HG03439 (cell line): ENCODE data around the gene PPP2CA.
"Not testable (repeated sequence)": the region's sequence is repeated elsewhere in the genome, so short reads cannot be mapped to it uniquely, and the experiment has no call there.

Experiments used
- ATAC-seq: cut with Tn5 transposase; IDR thresholded peaks from one replicate; pipeline ENCODE4 v1.9.1; 2021; ENCODE audit warnings: mild to moderate bottlenecking, moderate library complexity; ENCODE audit not compliant: unreplicated experiment

PPP2CA gene

DNA sequence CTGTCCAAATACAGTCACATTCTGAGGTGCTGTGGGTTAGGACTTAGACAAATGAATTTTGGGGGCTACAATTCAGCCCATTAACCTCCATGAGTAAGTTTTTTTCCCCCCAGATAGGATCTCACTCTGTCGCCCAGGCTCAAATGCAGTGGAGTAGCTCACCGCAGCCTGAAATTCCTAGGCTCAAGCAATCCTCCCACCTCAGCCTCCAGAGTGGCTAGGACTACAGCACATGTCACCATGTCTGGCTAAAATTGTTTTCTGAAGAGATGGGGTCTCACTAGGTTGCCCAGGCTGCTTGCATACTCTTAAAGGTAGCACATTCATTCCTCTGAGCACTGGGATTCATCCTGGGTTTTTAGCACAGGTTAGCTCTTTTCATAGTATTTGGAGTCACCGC lies 22.2 kb downstream of the PPP2CA start:
- ATAC-seq, result no peak

DNA sequence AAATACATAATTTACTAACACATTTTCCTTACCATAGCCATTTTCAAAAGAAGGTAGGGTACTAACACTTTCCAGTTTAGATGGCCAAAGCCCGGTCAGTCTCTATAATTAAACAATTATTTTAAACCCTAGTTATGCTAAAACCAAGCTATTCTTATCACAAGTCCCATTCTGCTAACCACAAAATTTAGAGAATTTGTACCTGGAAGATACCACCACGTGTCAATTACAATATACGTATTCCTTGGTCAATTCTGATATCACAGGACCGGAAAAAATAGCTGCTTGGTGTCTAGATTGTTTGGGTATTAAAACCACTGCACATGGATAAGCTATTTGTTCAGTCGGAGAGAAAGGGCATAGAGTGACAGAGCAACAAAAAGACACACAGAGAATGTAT lies 30.2 kb downstream of the PPP2CA start:
- no peak for ATAC-seq

DNA sequence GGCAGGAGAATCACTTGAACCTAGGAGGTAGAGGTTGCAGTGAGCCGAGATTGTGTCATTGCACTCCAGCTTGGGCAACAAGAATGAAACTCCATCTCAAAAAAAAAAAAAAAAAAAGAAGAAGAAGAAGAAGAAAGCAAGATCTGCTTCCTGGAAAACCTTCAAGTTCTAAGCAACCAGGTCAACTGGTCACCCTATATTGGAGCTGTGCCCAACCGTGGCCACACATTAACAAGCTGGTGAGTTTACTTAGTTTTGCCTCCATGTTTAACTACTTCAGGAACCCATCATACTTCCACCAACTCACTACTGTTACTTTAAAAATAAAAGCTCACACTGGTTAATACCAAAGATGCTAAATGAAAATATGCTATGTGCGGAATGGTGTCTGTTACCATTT lies 36.8 kb downstream of the PPP2CA start:
- ATAC-seq, result no peak

DNA sequence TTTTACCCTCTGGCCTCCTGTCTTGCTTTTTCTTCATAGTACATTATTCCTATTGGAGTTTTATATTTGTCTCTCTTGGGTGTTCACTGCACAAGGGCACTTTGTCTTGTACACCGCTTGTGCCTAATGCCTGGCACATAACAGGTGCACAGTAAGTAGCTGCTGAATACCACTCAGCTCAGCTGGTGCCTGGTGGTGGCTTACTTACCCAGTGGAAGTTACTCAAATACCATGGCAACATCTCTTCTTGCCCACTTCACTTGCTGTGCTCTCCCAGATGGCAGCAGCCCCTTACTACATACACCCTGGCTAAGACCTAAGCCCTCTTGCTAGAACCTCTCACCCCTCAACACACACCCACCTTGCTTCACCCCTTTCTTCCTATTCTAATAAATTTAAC lies 37.8 kb downstream of the PPP2CA start:
- ATAC-seq, result no peak

DNA sequence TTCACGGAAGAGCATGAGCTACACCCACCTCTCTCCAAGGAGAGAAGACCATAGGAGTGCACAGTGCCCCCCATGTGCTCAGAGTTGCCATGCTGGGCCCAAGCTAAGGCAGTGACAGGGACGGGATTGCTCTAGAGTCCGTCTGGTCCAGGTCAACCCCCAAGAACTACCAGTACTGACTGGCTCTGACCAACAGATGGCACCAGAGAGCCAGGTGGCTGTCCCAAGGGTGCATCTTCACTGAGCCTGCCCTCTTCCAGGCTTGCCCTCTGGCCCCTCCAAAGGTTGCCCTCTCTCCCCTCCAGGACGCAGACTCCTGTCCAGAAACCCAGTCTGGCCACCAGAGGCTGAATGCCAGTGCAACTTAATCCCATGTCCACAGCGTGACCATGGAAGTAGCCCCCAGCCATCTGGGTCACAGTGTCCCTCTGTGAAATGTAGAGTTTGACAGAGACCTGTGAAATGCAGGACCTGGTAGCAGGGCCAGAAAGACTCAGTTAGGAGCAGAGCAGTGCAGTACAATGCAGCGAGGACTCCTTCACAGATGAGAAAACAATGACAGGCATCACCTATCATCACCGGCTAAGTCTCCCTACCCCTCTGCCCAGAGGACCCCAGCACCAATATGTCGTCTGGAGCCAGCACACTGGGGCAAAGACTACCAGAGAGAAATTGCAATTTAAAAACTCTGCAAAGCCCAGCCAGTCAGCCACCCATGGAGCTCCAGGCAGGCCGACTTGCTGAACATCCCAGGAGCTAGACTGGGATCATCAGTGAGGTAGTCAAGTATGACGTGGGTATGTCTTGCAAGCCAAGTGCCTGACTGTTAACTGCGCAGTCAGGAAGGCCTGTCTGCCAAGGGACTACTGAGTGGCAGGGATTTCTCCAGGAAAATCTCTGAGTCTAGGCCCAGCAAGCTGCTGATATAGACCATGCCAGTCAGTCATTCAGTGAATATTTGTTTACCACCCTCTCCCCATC lies 41.4 kb downstream of the PPP2CA start:
- peak; percentile 73 for ATAC-seq

DNA sequence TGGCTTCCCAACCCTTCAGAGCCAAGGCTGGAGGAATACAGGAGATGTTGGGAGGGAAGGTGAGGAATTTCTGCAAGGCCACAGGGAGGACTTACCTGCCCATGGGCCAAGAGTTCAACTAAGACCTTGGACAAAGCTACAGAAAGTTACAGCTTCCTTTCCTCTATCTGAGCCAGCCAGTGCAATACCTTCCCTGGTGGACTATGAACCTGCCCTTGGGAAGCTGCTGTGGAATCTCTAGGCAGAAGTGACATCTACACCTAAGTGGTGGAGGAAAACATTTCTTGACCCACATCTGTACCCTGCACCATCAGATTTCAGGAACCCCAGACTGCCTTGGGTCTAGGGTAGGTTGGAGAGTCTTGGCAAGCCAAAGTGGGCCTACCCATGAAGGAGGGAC lies 42.4 kb downstream of the PPP2CA start:
- ATAC-seq, result no peak

DNA sequence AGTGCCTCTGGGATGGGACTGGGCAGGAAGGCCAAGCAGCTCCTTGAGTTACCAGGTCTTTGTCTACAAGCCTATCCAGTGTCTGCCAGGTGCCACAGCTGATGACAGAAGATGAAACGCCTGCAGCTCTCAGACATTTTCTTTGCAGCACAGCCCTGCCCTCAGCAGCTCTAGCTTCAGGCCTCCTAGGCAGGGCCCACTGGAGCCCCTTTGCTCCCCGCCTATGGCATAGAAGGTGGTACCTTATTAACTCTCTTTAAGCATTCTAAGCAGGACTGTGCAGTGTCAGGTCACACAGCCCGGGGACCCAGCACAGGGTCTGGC lies 47.8 kb downstream of the PPP2CA start:
- ATAC-seq, result no peak

DNA sequence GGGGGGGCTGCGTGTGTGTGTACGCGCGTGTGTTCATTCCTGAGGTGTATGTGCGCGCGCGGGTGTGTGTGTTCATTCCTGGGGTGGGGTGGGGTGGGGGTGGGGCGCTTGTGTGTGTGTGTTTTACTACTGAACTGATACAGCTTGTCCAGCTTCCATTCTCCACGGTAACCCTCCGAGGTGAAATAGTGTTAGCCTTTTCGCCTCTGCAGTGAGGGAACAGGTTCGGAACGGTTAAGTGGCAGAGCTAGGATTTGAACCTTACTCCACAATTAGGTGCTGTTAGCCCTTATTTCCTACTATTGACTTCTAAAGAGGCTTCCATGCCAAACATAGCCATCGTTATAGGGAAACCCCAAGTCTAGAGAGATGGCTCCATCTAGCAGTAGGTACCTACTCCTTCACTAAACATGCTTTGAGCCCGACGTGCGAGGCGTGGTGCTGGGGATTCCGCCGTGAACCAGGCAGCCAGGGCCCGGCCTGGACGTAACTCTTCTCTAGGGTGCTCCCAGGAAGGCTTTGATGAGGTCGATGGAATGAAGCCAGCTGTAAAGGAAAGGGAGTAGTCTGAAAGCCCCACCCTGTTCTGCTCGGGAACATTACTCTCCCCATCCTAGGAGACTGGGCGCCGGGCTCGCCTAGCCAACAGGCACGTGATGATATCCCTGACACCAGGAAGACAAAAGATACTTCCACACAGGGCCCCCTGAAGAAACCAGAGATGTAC lies 48.3 kb downstream of the PPP2CA start:
- ATAC-seq, result no peak

DNA sequence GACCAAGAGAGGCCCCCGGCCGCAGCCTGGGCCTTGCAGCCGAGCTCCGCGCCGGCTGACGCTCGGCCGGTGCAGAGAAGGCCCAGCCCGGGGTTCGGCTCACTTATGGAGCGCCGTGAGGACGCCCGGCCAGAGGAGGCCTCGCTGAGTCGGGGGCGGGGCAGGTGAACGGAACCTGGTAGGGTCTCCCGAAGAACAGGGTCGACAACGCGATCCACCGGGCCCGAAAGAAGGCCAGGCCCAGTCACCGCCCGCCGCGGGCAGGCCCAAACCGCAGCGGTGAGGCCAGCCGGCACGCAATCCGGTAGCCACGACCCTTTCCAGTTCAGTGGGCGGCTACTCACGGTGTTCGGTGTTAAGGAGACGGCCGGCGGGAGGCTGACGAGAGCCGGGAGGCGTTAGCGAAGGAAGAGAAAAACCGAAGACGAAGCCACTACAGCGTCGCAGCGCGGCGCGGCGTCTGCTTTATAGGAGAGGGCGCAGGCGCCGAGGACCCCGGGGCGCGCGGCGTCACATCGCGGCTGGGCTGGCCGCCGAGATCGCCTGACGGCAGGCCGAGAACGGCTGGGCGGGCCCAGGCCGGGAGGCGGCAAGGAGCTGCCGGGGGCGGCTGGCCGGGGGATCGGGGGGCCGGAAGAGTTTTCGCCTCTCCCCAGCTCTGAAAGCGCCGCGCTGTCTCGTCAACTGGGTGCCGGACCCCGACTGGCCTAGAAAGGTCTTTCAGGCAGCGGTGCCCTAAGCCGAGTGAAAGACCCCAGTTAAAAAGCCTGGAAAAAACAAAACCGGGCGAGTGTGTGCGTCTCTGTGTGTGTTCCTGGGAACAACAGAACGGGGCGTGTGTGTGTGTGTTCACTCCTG lies 49.1 kb downstream of the PPP2CA start, which contains the start of gene SKP1:
Gene SKP1, minus strand, starts transcription at position 440 of the 858 bp plus-strand sequence. CDS start 2,928 bp downstream, outside the sequence.
- ATAC-seq, result peak; percentile 74

DNA sequence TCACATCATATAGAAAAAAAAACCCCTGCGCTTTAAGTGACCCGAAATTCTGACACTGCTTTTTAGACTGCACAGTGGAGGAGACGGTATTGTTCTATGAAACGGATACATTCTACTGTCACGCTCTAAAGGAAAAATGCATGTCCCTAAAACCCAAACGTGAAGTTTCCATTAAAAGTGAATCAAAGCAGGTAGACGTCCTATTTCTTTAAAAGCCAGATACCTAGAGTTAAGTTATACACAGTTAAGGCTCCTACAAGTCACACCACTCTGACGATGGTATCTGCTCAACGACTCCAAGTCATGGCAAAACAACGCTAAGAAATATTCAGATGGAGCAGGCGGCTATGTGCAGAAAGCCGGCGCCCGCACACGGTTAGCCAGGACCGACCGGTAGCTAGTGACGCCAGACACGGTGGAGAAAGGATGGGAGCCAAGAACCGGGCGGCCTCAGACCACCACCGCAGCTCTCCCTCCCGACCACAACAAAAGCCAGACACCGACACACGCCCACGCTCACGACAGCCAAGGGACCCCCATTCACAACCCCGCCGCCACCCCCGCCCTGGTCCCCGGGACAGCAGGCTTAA lies 49.9 kb downstream of the PPP2CA start:
- peak; percentile 8 for ATAC-seq

DNA sequence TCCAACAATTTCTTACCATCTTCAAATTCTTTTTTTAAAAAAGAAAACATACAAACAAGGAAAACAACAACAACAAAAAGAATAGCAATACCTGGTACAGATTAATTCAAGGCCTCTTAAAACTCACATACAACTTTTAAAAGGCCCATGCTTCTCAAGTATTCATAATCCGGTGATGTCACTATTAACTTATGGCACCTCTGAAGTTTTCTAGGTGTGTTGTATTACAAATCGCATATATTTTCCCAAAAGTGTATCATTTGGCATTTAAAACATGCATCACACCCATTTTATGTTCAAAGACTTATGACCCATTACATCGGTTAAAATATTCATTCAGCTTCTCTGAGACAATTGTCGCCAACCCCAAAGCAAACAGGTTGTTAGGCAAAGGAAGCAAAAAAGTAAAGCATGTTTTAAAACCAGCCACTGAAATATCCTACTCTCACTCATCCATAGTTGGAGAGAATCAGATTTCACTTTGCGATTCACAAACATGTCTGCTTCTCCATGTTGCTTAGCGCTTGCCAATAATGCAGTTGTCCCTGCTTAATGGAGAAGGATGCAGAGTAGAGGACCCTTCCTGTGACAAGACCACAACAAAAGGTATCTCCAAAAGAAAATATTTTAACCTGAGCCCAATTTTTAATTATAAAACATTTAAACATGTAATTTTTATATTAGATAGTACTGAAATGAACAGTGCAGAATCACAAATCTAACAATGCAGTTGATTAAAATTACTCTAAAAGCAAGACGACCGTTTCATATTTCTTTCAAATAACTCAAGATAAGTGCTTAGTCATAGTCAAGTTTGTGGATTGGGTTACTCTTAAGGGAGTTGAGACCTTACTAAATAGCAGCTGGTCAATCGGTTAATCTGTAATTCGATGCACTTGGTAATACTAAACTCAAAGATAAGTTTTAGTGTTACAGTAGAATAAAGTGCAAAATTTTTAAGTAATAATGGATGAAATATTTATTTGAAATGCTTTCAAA lies 50.7 kb downstream of the PPP2CA start:
- ATAC-seq, result no peak

DNA sequence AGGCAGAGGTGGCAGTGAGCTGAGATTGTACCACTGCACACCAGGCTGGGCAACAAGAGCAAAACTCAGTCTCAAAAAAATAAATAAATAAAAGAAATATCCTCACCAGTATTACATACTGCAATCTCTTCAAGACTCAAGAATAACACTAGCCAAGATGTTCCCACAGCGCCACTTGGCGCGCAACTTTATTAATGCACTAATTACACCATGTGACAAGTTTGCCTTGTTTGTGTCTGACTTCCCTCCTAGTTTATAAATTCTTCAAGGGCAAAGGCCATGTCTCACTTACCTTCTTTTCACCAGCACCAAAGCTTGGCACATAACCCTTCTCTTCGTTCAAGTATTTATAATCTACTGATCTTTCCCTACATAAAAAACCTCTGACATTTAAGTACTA lies 53.9 kb downstream of the PPP2CA start:
- ATAC-seq, result no peak

DNA sequence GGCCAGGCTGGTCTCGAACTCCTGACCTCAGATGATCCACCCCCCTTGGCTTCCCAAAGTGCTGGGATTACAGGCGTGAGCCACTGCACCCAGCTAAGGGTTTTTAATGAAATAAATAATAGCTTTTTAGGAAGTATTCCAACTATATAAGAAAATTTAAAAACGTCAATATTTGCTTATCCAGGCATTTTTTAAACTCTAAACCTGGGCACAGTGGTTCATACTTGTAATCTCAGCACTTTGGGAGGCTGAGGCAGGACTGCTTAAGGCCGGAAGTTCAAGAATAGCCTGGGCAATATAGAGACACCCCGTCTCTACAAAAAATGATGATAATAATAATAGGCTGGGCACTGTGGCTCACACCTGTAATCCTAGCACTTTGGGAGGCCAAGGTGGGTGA lies 63.3 kb downstream of the PPP2CA start:
- no peak for ATAC-seq

DNA sequence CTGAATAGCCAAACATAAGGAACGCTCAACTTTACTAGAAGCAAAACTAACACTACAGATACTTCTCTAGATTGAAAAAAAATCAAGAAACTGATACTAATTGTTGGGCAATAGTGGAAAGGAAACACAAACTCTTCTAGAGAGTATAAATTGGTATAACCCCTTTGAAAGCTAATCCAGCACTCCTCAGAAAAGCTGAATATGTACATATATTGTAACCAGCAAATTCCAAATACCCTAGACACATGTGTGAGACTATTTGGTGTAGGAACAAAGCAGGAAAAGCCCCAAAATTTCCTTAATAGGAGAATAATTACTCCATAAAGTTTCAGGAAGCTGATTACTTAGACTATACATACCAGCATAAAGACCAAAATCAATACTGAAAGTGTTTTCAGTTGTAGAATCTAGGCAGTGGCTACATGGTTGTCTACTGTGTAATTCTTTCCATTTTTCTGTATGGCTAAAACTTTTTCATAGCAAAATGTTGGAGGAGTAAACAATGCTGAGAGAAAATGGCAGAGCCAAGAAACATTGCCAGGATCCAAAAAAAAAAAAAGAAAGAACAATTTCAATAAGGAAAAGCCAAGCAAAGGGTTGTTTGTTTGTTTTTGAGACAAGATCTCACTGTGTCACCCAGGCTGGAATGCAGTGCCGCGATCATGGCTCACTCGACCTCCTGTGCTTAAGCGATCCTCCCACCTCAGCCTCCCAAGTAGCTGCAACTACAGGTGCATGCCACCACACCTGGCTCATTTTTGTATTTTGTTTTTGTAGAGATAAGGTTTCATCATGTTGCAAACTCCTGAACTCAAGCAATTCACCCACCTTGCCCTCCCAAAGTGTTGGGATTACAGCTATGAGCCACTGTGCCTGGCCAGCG lies 64.1 kb downstream of the PPP2CA start:
- no peak for ATAC-seq

DNA sequence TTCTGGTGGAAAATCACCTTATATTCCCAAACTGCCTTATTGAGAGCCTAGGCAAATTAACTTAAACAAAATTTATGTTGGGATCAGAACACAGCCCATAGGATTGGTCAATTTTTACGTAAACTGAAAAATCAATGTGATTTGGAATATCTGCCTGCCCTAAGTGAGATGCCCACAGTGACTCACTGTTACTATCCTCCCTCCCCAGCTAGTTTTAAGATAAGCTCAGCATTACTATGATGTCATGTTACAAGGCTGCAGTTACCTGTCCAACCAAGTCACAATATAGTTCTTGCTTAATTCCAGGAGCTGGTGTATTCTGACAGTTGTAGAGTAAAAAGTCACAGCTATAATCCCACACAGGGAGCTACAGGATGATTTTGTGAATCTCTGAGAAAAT lies 72.2 kb downstream of the PPP2CA start:
- no peak for ATAC-seq

DNA sequence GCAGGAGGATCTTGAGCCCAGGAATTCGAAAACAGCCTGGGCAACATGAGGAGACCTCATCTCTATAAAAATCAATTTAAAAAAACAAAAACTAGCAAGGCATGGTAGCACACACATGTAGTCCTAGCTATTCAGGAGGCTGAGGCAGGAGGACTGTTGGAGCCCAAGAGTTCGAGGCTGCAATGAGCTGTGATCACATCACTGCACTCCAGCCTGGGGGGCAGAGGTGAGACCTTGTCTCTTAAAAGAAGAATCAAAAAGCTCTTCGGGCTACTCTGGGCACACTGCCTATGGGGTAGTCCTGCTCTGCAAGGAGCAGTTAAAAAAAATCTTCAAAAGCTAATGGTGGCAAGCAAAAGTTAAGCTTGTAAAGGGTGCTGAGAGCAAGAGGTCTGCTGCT lies 72.6 kb downstream of the PPP2CA start:
- ATAC-seq, result no peak

DNA sequence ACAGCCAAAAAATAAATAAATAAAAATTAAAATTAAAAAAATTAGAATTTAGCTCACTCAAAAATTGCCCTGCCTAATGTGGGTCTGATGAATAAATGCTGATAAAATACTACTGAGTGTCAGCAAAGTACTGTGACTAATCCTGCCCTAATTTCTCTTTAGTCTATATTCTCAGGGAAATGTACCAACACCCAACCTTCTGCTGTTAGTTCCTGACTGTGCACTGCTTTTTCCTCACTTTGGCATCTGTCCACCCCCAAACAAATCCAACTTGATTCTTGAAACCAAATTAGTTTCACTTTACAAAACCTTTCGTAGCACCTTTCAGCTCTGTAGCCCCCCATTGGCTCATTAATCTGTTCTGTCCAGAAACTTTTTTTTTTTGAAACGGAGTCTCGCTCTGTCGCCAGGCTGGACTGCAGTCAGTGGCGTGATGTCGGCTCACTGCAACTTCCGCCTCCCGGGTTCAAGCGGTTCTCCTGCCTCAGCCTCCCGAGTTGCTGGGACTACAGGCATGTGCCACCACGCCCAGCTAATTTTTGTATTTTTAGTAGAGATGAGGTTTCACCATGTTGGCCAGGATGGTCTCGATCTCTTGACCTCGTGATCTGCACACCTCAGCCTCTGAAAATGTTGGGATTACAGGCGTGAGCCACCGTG lies 73.6 kb downstream of the PPP2CA start:
- not testable (repeated sequence) for ATAC-seq

DNA sequence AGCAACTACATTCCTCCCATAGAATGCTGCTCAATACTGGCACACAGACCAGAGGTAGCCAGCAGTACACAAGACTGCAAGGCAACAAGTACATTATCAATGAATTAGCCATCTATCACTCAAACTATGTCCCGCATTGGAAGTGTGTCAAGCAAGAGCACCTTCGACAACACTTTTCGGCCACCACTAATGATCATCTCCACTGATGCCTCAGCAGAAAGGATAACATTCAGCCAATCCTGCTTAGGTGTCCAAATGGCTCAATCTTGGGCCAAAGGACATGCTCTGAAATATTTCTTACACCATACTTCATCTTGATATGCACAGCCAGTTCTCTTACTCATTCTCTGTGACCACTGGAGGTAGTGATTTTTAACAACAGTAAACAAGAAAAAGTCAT lies 74.2 kb downstream of the PPP2CA start:
- no peak for ATAC-seq
